Measurements from ENCODE around the gene SFXN2.
"Not testable (repeated sequence)": the region's sequence is repeated elsewhere in the genome, so short reads cannot be mapped to it uniquely, and the experiment has no call there.

SFXN2 gene

DNA sequence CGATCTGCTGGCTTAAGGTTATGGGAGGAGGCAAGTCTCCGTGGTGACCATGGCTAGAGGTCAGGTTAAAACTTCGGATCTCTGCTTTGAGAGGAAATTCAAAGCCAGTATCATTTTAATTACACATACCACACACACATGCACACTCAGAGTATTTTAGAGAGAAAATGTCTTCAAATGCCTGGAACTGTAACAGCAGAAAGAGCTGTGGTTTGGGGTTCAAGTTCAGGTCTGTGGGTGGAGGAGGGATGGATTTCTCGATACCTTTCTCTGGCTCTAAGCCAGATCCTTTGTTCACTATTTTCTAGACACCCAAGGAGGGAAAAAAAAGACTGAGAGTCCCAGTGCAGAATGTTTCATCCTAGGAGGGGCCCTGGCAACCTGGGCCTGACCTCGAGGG lies 32.7 kb upstream of the SFXN2 start:
- DNase-seq (ENCODE audit: low read depth in 2 of 2) = no peak

DNA sequence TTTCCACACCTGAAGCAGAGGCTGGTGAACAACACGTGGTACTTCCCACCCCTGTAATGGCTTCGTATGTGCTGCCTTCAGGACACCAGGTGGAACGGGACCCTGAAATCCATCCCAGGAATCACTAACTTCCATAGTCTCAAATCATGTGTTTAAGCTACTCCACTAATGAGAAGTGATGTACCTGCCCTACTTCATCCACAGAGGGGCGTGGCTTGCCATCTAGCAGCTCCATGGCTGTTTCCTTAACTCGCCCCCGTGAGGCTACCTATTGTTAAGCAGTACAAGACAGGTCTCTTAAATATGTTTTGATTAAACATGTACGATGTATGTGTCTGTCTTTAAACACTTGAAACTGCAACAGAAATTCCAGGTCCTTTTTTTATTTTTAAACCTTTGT lies 32.0 kb upstream of the SFXN2 start:
- no peak for DNase-seq (ENCODE audit: low read depth in 2 of 2)

DNA sequence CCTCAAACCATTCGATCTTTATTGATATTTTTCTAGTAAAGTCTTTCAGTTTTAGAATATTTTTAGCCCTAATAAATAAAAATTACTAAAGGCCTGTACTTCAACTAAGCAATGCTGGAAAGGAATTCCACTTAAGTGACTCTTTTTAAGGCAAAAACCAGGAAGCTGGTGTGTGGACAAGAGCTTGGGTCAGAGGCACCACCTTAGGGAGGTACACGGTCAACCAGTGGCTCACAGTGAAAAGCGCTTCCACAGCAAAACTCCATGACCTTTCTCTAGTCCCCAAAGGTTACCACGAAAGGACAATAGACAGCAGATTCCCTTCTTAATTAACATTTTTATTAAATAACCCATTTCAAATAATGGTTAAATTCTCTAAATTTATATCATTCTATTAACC lies 31.5 kb upstream of the SFXN2 start:
- no peak for DNase-seq (ENCODE audit: low read depth in 2 of 2)

DNA sequence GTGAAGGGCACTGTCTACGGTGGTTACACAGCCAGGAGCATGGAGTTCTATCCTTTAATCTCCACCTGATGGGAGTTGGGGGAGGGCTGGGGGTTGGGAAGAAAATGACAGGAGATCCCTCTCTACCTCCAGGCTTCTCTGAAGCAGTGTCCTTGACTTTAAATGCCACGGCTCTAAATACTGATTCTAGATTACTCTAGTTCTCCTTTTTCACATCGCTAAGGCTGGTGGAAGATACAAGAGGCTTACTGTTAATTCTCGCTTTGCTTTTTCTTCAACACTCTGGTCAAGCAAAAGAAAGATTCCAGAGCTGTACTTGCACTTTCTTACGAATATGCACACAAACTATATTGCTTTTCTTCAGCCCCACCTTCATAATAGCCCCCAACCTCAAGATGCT lies 30.7 kb upstream of the SFXN2 start:
- no peak for DNase-seq (ENCODE audit: low read depth in 2 of 2)

DNA sequence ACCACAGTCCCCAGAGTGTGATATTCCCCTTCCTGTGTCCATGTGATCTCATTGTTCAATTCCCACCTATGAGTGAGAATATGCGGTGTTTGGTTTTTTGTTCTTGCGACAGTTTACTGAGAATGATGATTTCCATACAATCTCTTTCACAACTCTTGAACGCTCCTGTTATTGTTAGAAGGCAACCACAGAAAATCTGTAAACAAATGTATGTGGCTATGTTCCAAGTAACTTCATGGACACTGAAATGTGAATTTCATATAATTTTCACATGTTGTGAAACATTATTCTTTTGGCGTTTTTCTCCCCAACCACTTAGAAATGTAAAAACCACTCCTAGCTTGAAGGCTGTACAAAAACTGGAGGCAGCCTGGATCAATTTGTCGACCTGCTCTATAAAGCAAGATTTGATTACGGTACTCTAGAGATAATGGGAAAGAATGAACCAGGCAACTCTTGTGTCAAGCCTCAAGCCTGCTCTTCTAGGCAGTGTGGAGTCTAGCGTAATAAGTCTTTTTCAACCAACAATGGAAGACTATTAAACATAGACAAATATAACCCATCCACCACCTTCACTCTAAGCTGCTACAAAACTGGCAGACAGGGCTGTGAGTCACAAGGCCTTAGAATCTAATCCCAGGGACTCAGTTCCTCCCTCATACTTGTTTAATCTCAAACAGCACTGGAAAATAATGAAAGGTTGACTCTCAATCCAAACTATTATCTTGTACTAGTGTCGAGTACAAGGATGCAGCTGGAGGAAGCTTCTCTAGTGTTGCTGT lies 23.0 kb upstream of the SFXN2 start:
- no peak for DNase-seq (ENCODE audit: low read depth in 2 of 2)

DNA sequence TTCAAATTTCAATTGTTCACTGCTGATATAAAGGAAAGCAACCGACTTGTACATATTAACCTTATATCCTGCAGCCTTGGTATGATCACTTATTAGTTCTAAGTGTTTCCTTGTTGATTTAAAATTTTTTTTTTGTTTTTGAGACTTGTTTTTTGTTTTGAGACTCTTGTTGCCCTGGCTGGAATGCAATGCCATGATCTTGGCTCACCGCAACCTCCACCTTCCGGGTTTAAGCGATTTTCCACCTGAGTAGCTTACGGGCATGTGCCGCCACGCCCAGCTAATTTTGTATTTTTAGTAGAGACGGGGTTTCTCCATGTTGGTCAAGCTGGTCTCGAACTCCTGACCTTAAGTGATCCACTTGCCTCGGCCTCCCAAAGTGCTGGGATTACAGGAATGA lies 19.0 kb upstream of the SFXN2 start:
- DNase-seq (ENCODE audit: low read depth in 2 of 2) = not testable (repeated sequence)

DNA sequence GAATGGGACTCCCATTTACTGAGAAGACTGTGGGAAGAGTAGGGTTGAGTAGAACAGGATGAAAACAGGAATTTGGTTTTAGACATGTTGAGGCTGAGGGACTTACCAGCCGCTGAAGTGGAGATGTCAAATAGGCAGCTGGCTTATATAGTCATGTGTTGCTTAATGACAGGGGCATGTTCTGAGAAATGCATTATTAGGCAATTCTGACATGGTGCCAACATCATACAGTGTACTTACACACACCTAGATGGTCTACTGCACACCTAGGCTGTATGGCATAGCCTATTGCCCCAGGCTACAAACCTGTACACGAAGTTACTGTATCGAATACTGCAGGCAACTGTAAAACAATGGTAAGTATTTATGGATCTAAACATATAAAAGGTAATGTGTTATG lies 17.7 kb upstream of the SFXN2 start:
- DNase-seq (ENCODE audit: low read depth in 2 of 2) = no peak

DNA sequence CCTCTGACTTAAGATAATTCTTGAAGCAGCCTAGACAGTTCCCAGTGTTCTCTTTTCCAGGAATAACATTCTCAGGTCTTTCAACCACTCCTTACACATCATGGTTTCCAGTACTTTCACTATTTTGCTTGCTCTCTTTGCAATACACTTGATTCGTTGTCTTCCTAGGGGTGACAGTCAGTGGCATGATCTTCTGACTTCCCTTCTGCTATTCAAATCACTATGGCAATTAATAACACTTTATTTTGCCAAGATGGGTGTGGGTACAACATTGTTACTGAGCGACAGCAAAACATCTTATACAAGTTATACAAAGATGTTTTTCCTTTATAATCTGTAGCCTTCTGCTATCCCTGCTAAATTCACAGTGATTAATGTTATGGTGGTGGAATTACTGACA lies 15.5 kb upstream of the SFXN2 start:
- no peak for DNase-seq (ENCODE audit: low read depth in 2 of 2)

DNA sequence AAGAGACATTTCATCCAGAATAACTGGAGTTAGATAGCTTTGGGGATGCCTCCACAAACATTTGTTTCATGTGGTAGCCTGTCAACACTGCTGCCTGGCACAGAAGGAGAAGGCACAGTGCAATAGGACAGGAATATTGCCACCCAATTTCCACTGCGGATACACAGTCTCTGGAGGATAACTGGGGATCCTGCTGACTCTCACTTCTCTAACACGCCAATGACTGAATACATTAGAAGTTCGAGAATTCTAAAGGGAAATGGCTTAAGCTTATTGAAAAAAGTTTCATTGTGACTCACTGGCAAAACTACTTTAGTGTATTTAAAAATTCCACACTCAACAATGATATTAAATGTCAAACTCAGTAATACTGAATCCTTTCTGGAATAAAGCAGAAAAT lies 13.2 kb upstream of the SFXN2 start:
- DNase-seq (ENCODE audit: low read depth in 2 of 2) = no peak

DNA sequence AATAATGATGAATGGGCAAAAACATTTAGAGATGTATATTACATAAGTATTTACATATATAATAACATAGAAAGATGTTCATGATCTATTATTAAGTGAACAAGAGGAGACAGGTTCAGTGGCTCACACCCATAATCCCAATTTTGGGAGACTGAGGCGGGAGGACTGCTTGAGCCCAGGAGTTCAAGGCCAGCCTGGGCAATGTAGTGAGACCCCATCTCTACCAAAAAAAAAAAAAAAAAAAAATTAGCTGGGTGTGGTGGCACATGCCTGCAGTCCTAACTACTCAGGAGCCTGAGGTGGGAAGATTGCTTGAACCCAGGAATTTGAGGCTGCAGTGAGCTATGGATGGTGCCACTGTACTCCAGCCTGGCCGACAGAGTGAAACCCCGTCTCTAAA lies 12.6 kb upstream of the SFXN2 start:
- DNase-seq (ENCODE audit: low read depth in 2 of 2) = no peak

DNA sequence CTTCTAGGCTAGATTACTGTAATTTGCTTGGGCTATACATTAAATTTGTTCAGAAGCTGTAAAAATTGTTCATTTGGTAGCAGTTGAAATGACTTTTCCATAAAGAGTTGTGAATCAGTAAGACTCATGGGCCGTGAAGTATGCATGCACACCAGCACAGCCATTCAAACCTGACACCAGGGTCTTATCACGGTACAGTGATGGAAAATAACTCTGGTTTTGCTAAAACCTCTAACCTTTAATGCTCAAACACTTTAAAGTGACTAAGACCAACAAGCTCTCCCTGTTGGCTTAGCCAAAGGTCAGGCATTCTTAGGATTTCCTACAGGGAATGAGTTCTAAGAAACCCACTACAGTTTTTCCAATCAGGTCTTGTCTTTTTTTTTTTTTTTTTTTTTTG lies 11.7 kb upstream of the SFXN2 start:
- DNase-seq (ENCODE audit: low read depth in 2 of 2) = no peak

DNA sequence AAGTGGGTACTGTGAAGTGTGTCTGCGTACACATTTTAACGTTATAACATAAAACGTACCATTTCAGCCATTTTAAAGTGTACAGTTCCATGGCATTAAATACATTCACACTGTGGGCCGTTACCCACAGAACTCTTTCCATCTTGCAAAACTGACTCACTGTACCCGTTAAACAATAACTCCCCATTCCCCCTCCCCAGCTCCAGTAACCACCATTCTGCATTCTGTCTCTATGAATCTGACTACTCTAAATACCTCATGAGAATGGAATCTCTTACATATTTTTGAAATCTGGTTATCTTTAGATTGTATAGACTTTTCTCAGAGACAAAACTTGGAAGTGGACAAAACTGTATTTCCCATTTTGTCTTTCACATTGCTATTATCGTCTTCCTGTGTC lies 9.5 kb upstream of the SFXN2 start:
- DNase-seq (ENCODE audit: low read depth in 2 of 2) = no peak

DNA sequence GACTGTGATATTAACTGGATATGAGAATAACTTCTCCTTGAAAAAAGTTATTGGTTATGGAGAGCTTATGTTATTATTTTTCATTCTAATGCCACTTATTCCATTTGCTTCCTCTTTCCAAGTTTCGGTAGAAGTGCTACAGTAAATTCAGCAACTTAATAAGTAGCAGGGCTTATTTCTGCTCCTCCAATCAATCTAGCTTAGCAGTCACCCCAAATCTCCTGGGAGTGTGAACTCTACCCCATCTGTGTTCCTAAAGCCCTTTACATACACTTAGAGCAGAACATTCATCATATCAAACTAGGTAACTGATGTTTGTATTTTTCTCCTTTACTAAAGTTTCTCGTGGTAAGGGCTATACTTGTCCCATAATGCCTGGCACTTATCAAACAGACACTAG lies 8.9 kb upstream of the SFXN2 start:
- DNase-seq (ENCODE audit: low read depth in 2 of 2) = no peak

DNA sequence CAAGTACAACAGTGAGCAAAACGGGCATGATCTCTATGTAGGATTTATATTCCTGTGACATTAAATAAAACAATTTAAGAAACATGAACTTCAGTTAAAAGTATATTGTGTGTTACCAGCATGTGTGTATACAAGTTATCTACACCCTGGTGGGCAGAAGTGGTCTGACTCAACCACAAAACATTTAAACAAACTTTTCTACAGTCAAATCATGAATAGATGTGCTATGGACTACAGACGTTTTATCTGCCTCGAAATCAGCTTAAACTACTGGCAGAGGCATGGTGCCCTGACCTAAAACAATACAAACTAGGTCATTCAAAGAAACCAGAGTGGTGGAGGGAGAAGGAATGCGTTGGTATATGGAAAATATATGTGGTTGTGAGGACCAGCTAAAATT lies 3.8 kb upstream of the SFXN2 start:
- DNase-seq (ENCODE audit: low read depth in 2 of 2) = no peak

DNA sequence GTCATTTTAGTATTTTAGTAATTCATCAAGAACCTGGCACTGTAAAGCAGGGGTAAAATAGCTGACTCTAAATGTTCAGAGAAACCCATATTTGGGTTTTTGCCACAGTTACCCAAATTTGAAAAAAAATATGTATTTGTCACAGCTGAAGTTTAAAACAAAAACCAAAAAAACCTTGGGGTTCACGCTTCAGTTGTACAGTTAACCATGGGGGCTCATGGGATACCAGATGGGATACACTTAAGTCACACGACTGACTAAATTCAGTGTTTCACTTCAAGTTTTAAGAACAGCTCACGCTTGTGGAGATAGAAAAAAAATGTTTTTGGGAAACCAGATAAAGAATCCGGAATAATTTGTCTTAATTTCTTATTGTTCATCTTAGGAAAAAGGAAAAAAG lies 2.3 kb upstream of the SFXN2 start:
- no peak for DNase-seq (ENCODE audit: low read depth in 2 of 2)

DNA sequence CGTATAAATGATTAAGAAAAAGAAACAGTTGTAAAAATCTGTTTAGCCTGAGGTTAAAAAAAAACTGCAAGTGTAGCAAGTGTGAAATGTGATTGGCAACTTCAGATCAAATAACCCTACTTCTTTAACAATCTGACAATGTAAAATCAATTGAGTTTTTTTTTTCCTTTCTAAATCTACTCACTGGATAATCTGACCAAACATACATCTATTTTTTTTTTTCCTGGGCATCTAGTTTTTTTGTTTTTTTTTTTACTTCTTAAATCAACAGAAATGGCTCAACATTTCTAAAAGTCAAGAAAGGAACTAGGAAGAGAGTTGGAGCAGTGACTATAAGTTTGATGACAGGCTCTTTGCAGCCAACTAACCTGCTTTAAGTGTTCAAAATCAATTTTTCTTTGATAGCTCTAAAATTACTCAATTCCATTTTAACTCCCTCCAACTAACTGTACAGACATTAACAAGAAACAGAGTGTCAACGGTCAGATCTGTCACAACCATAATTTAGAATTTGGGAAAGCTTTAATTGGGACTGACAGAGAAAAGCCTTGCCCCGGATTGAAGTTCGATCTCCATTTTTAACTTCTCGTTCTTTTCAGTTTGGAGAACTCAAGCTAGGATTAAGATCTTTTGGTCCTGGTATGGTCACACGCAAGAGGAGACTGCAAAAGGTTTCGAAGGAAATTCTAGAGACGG lies 1.4 kb upstream of the SFXN2 start:
- no peak for DNase-seq (ENCODE audit: low read depth in 2 of 2)

DNA sequence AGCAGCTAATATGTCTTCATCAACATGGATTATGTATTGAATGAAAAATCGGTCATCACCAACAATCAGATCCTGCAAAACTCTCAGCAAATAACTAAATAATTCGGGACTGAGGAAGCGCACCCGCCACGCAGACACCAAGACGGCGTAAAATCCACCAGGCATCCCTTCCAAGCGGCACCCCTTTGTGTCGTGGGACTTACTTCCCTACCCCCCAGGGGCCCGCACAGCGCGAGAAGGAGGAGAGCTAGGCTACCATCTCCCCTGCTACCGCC lies 960 bp upstream of the SFXN2 start:
- DNase-seq (ENCODE audit: low read depth in 2 of 2) = no peak

DNA sequence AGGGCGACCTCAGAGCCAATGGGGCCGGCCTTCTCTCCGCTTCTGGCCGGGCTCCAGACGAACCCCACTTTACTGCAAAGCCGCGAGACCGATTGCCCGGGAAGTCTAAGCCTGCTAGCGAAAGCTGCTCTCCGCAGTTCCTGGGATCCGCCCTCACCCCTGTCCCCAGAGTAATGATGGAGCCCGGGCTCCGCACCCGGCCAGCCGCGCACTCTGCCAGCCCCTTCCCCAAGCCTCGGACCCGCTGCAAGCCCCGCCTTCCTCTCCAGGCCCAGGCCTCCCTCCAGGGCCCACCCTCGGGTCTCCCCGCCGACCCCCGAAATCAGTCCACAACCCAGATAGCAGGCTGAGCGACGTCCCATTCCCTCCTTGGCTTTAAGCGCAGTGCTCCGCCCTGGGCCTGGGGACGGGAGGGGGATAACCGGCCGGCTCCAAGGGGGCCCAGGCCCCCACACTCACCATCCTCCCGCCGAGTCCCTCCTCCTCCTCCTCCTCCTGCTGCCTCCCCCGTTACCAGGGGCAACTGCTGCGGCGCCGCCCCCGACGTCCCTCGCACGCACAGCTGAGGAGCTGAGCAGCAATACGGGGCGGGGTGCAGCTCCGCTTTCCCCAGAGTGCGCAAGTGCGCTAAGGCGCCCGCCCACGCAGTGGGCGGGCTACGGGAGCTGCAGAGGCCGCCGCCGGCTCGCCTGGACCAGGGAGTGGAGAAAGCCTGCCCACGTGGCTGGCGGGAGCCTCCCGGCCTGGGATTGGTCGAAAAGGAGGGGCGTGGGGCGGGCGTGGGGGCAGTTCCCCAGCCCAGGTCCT lies 419 bp upstream of the SFXN2 start, which contains the start of gene ARL3:
Gene ARL3, minus strand, starts transcription at position 584 of the 807 bp plus-strand sequence. Its CDS starts 122 bp downstream, at position 462.
- peak; percentile 91 to 96 for DNase-seq (ENCODE audit: low read depth in 2 of 2)

DNA sequence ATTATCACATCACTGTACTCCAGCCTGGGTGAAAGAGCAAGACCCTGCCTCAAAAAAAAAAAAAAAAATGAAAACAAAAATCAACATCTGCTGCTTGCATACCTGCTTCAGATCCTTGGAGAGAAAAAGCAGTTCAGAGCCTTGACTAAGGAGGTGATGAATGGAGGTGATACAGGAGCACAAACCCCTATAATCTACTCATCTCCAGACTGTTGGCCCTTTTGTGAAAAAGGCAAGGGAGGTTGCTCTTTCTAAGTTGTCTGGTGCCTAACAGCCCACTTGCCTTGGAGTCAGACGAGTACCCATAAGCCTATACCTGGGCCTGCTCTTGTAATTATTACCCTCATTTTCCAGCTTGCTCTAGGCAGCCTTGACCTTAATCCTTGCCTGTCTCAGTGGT lies 1.4 kb downstream of the SFXN2 start:
- DNase-seq (ENCODE audit: low read depth in 2 of 2) = no peak

DNA sequence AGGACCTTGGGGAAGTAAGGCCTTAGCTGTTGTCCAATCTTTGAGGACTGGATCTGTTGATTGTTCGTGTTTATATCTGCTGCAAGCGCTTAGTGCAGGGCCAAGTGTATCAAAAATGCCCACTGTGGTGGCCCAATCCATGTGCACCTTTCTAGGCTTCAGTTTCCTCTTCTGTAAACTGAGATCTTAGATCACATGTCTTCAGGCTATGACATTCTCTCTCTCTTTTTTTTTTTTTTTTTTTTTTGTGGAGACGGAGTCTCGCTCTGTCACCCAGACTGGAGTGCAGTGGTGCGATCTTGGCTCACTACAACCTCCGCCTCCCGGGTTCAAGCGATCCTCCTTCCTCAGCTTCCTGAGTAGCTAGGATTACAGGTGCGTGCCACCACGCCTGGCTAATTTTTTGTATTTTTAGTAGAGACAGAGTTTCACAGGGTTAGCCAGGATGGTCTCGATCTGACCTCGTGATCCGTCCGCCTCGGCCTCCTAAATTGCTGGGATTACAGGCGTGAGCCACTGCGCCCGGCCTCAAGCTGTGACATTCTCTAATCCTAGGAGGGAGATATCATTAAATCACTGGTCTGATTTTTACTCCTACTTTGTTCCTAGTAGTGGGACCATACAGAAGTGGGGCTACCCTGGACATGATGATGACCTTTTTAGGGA lies 2.6 kb downstream of the SFXN2 start:
- not testable (repeated sequence) for DNase-seq (ENCODE audit: low read depth in 2 of 2)

DNA sequence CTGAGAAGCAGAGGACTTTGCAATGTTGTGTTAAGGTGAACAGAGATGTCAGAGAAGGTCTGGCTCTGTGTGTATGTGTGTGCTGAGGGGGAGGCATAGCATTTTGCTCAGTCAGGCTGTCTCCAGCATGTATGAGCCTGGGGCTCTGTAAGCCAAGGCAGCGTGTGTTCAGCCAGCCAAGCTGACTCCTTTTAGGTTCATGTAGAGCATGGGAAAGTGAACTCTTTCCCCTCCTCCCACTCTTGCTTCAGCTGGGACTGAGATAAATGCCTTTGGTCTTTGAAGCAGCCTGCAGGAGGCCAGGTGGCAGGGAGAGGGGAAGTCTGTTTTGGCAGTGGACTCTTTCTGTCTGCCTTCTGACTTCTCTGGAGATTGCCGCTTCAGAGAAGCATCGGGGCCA lies 3.8 kb downstream of the SFXN2 start:
- DNase-seq (ENCODE audit: low read depth in 2 of 2) = no peak

DNA sequence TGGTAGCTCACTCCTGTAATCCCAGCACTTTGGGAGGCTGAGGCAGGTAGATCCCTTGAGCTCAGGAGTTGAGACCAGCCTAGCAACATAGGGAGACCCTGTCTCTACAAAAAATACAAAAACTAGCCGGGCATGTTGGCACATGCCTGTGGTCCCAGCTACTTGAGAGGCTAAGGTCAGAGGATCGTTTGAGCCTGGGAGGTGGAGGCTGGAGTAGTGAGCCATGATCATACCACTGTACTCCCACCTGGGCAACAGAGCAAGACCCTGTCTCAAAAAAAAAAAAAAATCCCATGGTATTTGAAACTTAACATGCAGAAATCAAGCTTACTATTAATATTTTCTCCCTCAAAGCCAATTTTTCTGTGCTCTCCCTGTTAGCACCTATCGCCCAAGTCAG lies 5.9 kb downstream of the SFXN2 start:
- DNase-seq (ENCODE audit: low read depth in 2 of 2) = no peak

All from stimulated activated CD4-positive, alpha-beta T cell treated with anti-CD3 and anti-CD28 coated beads, Interleukin-1b, Interleukin-23, amount 100 ng/mL, for 4 hours (primary cell).